Effector memory CD4-positive, alpha-beta T cell (primary cell): ENCODE results near the gene FRMPD3.

Experiments
- DNase-seq, 3 donors: peaks; one replicate each; pipeline ENCODE4 v3.0.0-alpha.2; 2020
- H3K27ac ChIP-seq: 2 replicates; pipeline ENCODE4 v1.7.0; 2013; ENCODE audit warnings: mild to moderate bottlenecking, low read length, moderate library complexity; ENCODE audit not compliant: insufficient read depth, poor library complexity, severe bottlenecking
- H3K27me3 ChIP-seq: replicated peaks from 2 replicates; pipeline ENCODE4 v1.7.0; 2013; ENCODE audit warnings: mild to moderate bottlenecking, low read length; ENCODE audit not compliant: insufficient read depth, control insufficient read depth, poor library complexity, severe bottlenecking
- H3K36me3 ChIP-seq: 2 replicates; pipeline ENCODE4 v1.7.0; 2013; ENCODE audit warnings: mild to moderate bottlenecking, low read length, moderate library complexity; ENCODE audit not compliant: control insufficient read depth, insufficient read depth
- H3K4me1 ChIP-seq: 2 replicates; pipeline ENCODE4 v1.7.0; 2013; ENCODE audit warnings: low read length, mild to moderate bottlenecking; ENCODE audit not compliant: control insufficient read depth, insufficient read depth, poor library complexity, severe bottlenecking
- H3K4me3 ChIP-seq: 2 replicates; pipeline ENCODE4 v1.7.0; 2013; ENCODE audit warnings: low read length, low read depth, mild to moderate bottlenecking; ENCODE audit not compliant: insufficient read depth, poor library complexity, severe bottlenecking
- H3K9me3 ChIP-seq: 2 replicates; pipeline ENCODE4 v1.7.0; 2013; ENCODE audit warnings: mild to moderate bottlenecking, low read length, moderate library complexity; ENCODE audit not compliant: control insufficient read depth
- total RNA-seq, 3 donors: gene quantifications; one replicate each; lab custom pipeline; 2026; lab: John Stamatoyannopoulos, UW

FRMPD3 gene
- total RNA-seq: 0.52 to 1.7 (median 1.0) reads per million in 3 donors

GRCh38 chrX:107448998-107449835 lies at the start of gene FRMPD3:
TSS of gene FRMPD3 (plus strand) at chrX:107449652. CDS start at chrX:107526589, 76,937 bp downstream.
- no peak for DNase-seq
- no peak within 1 kb of the TSS for H3K4me3 ChIP-seq

GRCh38 chrX:107420571-107420970 lies 28.9 kb upstream of the FRMPD3 start:
- Histone ChIP-seq H3K27me3 (peaks cover 4% of the 10 kb centered on the region), H3K4me3 (no peak overlapping the region), H3K36me3 (no peaks in the 10 kb centered on the region), H3K9me3 (no peaks in the 10 kb centered on the region), H3K27ac (no peak overlapping the region), H3K4me1 (no peaks in the 10 kb centered on the region)
- no peak for DNase-seq

More at GRCh38 chrX:107448998-107449835, at the start of gene FRMPD3:
- Histone ChIP-seq H3K36me3 (no peaks in the 10 kb centered on the region), H3K27ac (no peak within 1 kb of the TSS), H3K9me3 (no peaks in the 10 kb centered on the region), H3K27me3 (no peaks in the 10 kb centered on the region), H3K4me1 (no peaks in the 10 kb centered on the region)

GRCh38 chrX:107421337-107421861 lies 28.1 kb upstream of the FRMPD3 start:
- no peaks in the 10 kb centered on the region for H3K9me3 ChIP-seq
- H3K4me1 ChIP-seq: no peaks in the 10 kb centered on the region
- DNase-seq: no peak
- peaks cover 4% of the 10 kb centered on the region for H3K27me3 ChIP-seq
- H3K27ac ChIP-seq: no peak overlapping the region
- H3K36me3 ChIP-seq: no peaks in the 10 kb centered on the region
- no peak overlapping the region for H3K4me3 ChIP-seq

- Histone ChIP-seq H3K4me3 (no peak overlapping the region), H3K27ac (no peak overlapping the region), H3K9me3 (no peaks in the 10 kb centered on the region), H3K4me1 (no peaks in the 10 kb centered on the region), H3K36me3 (no peaks in the 10 kb centered on the region), H3K27me3 (no peaks in the 10 kb centered on the region)
- DNase-seq: no peak
These were observed 20.4 kb upstream of the FRMPD3 start for GRCh38 chrX:107429090-107429489.

- Histone ChIP-seq H3K9me3 (no peaks in the 10 kb centered on the region), H3K4me1 (no peaks in the 10 kb centered on the region), H3K27ac (no peak overlapping the region), H3K4me3 (no peak overlapping the region), H3K27me3 (no peaks in the 10 kb centered on the region), H3K36me3 (no peaks in the 10 kb centered on the region)
- no peak for DNase-seq
These were observed 9.3 kb upstream of the FRMPD3 start for GRCh38 chrX:107440187-107440586.

GRCh38 chrX:107440692-107441091 lies 8.8 kb upstream of the FRMPD3 start:
- no peak overlapping the region for H3K27ac ChIP-seq

GRCh38 chrX:107442914-107443527 lies 6.4 kb upstream of the FRMPD3 start:
- no peaks in the 10 kb centered on the region for H3K4me1 ChIP-seq
- no peaks in the 10 kb centered on the region for H3K27me3 ChIP-seq
- H3K27ac ChIP-seq: no peak overlapping the region
- H3K9me3 ChIP-seq: no peaks in the 10 kb centered on the region
- H3K4me3 ChIP-seq: no peak overlapping the region
- no peak for DNase-seq
- H3K36me3 ChIP-seq: no peaks in the 10 kb centered on the region

More at GRCh38 chrX:107440692-107441091, 8.8 kb upstream of the FRMPD3 start:
- no peaks in the 10 kb centered on the region for H3K36me3 ChIP-seq
- no peaks in the 10 kb centered on the region for H3K27me3 ChIP-seq
- no peak for DNase-seq
- H3K4me1 ChIP-seq: no peaks in the 10 kb centered on the region
- H3K9me3 ChIP-seq: no peaks in the 10 kb centered on the region
- H3K4me3 ChIP-seq: no peak overlapping the region

GRCh38 chrX:107445146-107445545 lies 4.3 kb upstream of the FRMPD3 start:
- no peak overlapping the region for H3K4me3 ChIP-seq
- no peaks in the 10 kb centered on the region for H3K36me3 ChIP-seq
- no peaks in the 10 kb centered on the region for H3K4me1 ChIP-seq
- H3K27ac ChIP-seq: no peak overlapping the region
- H3K9me3 ChIP-seq: no peaks in the 10 kb centered on the region
- H3K27me3 ChIP-seq: no peaks in the 10 kb centered on the region
- no peak for DNase-seq

GRCh38 chrX:107445631-107446030 lies 3.8 kb upstream of the FRMPD3 start:
- Histone ChIP-seq H3K9me3 (no peaks in the 10 kb centered on the region), H3K27ac (no peak overlapping the region), H3K4me3 (no peak overlapping the region), H3K36me3 (no peaks in the 10 kb centered on the region), H3K4me1 (no peaks in the 10 kb centered on the region), H3K27me3 (no peaks in the 10 kb centered on the region)
- DNase-seq: no peak

- H3K27ac ChIP-seq: no peak overlapping the region
- no peaks in the 10 kb centered on the region for H3K9me3 ChIP-seq
- no peaks in the 10 kb centered on the region for H3K27me3 ChIP-seq
- H3K36me3 ChIP-seq: no peaks in the 10 kb centered on the region
- no peaks in the 10 kb centered on the region for H3K4me1 ChIP-seq
- no peak overlapping the region for H3K4me3 ChIP-seq
- DNase-seq: no peak
These were observed 1.8 kb upstream of the FRMPD3 start for GRCh38 chrX:107447642-107448041.
